ENCODE data around the gene ATXN1.

The ATXN1 gene

GRCh38 chr6:16432075-16433032, 328.9 kb downstream of the ATXN1 start:
- DNase-seq, result no peak
- TF ChIP-seq POLR2A (IDR thresholded peaks at IDR 0.05; ENCODE audit: low read length), result no peak
- TF ChIP-seq GATA1 (IDR thresholded peaks at IDR 0.05; ENCODE audit: low read depth, low read length), result no peak

DNA sequence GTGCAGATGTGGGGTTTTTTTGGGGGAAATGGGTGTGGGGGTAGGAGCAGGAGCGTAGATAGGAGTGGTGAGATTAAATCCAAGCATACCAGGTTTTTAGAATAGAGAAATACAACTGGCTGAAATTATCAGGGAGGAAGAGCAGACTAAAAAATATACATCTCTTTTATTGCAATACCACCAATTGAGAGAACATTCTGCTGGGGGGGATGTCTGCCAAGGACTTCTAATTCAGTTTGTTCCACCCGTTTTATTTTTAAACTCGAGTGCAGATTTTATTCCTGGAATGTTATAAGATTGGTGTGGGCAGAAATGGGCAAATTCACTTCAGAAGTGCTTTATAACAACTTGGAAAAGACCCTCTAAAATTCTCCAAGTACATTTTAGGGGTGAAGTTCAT, 330.2 kb downstream of the ATXN1 start:
- no peak for TF ChIP-seq GATA1 (IDR thresholded peaks at IDR 0.05; ENCODE audit: low read depth, low read length)
- no peak for TF ChIP-seq POLR2A (IDR thresholded peaks at IDR 0.05; ENCODE audit: low read length)
- no peak for DNase-seq

DNA sequence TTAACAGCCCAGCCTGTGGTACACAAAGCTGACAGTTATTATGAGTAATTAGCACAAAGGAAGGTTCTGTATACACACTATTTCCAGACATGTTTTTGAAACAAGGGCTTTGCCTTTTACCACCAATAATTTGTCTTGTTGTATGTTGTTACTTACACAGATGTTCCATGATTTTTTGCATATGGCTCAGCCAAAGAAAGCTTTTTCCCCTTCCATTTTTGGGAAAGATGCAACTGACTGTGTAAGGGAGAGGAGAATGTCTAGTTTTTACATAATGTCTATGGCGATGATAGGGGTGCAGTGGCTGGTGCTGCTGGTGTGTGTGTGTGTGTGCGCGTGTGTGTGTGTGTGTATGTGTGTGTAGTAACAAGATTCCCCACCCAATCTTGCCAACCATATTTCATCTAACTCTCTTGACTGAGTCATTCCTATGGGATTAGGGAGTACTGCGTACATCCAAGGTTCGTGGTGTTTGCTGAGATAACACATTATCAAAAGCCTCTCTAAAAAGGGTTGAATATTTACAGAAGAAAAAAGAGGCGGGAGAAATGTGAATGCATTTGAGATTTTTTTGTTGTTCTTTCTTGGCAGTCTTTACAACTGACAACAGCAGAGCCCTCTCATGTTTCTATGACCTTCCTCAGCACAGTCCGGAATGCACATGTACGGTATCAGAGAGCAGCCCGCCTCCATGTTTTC, 330.7 kb downstream of the ATXN1 start:
- TF ChIP-seq POLR2A (IDR thresholded peaks at IDR 0.05; ENCODE audit: low read length) (no peak), GATA1 (IDR thresholded peaks at IDR 0.05; ENCODE audit: low read depth, low read length) (no peak)
- DNase-seq, result no peak

DNA sequence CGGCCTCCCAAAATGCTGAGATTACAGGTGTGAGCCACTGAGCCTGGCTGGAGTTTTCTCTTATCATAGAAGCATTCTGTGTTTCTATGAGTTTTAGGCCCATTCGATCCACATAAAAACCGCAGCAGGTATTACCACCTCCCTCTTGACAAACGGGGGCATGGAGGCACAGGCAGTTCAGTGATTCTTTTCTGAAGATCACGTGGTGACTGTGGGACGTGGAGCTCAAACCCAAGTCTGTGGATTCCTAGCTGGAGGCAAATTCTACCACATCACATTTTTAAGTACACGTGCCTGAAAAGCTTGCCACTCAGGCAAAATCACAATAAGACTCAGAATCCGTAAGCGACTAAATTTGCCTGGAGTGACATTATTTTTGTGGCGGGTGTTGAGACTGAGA, 331.6 kb downstream of the ATXN1 start:
- TF ChIP-seq GATA1 (IDR thresholded peaks at IDR 0.05; ENCODE audit: low read depth, low read length) (no peak), POLR2A (IDR thresholded peaks at IDR 0.05; ENCODE audit: low read length) (no peak)
- DNase-seq, result no peak

GRCh38 chr6:16427124-16427523, 334.1 kb downstream of the ATXN1 start:
- TF ChIP-seq GATA1 (IDR thresholded peaks at IDR 0.05; ENCODE audit: low read depth, low read length) (no peak), POLR2A (IDR thresholded peaks at IDR 0.05; ENCODE audit: low read length) (no peak)
- DNase-seq, result no peak

DNA sequence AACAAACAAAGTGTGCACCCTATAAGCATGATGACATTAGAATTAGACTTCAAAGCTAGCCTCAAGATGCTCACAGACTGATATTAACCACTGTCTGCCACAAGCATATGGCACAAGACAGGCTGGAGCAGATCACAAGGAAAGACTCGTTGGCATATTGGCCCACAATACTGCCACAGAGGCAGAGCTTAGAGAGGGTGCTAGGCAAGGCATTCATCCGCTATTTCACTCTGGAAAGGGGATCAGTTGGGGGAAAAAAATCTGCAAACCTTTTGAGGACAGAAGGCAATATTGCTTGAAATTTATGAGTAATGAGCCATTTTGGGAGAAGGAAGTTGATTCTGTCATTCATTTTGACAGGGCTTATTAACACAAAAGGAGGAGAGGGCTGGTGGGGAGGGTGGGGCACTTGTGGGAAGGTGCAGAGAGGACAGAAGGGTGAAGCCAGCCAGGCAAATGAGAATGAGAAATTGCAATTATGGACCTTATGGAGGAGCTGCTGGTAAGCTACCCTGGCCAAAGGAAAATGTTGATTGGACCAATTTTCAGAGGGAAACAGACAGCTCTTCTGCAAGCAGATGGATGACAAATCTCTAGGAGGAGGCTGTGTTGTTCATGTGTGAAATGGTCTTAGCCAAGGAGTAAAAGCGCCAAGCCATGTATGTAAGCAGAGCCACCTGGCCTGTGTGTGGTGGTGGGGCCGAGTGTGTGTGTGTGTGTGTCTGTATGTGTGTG, 335.2 kb downstream of the ATXN1 start:
- TF ChIP-seq POLR2A (IDR thresholded peaks at IDR 0.05; ENCODE audit: low read length), result no peak
- TF ChIP-seq GATA1 (IDR thresholded peaks at IDR 0.05; ENCODE audit: low read depth, low read length), result no peak
- no peak for DNase-seq

- DNase-seq, result no peak
- no peak for TF ChIP-seq POLR2A (IDR thresholded peaks at IDR 0.05; ENCODE audit: low read length)
- TF ChIP-seq GATA1 (IDR thresholded peaks at IDR 0.05; ENCODE audit: low read depth, low read length), result no peak
These were observed 339.7 kb downstream of the ATXN1 start for GRCh38 chr6:16421462-16421960.

- no peak for DNase-seq
- no peak for TF ChIP-seq GATA1 (IDR thresholded peaks at IDR 0.05; ENCODE audit: low read depth, low read length)
- no peak for TF ChIP-seq POLR2A (IDR thresholded peaks at IDR 0.05; ENCODE audit: low read length)
These were observed 340.4 kb downstream of the ATXN1 start for GRCh38 chr6:16420715-16421461.

DNA sequence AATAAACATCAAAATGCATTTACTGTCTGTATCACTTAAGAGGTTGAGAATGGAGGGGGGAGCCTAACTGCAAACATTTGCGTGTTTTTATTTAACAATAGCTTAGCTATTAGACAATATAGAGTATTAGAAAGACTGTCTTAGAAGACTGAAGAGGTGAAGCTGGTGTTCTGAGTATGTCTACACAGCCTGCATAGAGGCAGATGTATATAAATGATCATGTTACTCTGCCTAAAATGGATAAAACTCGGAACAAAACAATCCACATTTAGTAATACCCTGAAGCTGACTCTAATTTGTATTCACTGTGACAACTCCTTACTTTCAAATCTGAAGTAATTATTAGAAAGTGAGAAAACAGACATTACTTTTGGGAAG, 340.9 kb downstream of the ATXN1 start:
- DNase-seq, result no peak

DNA sequence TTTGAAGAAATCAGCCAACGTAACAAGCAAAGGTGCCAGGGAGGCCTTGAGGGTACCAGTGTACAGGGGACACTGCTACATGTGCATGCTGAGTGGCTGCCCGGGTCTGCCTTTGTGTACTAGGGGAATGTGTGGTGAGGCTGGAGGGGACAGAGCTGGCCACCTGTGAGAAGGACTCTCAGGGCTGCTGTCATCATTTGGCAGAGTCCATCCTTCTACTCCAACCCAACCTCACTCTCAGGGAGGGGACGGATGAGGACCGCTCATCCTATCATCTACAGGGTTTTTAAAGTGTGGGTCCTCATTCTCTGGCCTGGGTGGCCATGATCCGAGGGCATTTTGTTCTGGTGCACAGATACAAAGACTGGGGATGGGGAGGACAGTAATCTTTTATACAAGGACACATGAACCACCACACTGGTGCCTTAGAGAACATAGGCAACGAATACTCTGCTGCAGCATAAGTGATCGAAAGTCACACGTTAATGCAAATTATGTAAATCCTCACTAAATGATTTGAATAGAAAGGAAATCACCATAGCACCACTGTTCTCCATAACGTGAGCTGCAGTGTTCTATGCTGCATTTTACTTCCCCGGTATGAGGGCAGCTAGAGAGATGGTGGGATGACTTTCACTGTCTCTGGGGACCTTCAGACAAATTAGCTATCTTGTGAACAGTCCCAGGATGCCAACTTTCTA, 341.5 kb downstream of the ATXN1 start:
- no peak for DNase-seq
- TF ChIP-seq GATA1 (IDR thresholded peaks at IDR 0.05; ENCODE audit: low read depth, low read length) (no peak), POLR2A (IDR thresholded peaks at IDR 0.05; ENCODE audit: low read length) (no peak)

More for the DNA sequence above, 340.9 kb downstream of the ATXN1 start:
- TF ChIP-seq GATA1 (IDR thresholded peaks at IDR 0.05; ENCODE audit: low read depth, low read length) (no peak), POLR2A (IDR thresholded peaks at IDR 0.05; ENCODE audit: low read length) (no peak)

- no peak for DNase-seq
- TF ChIP-seq GATA1 (IDR thresholded peaks at IDR 0.05; ENCODE audit: low read depth, low read length) (no peak), POLR2A (IDR thresholded peaks at IDR 0.05; ENCODE audit: low read length) (no peak)
These were observed 343.1 kb downstream of the ATXN1 start for GRCh38 chr6:16418151-16418550.

GRCh38 chr6:16415677-16416076, 345.6 kb downstream of the ATXN1 start:
- no peak for TF ChIP-seq GATA1 (IDR thresholded peaks at IDR 0.05; ENCODE audit: low read depth, low read length)
- TF ChIP-seq POLR2A (IDR thresholded peaks at IDR 0.05; ENCODE audit: low read length), result no peak

GRCh38 chr6:16414205-16414604, 347.1 kb downstream of the ATXN1 start:
- DNase-seq, result no peak
- TF ChIP-seq GATA1 (IDR thresholded peaks at IDR 0.05; ENCODE audit: low read depth, low read length), result no peak
- TF ChIP-seq POLR2A (IDR thresholded peaks at IDR 0.05; ENCODE audit: low read length), result no peak

More at GRCh38 chr6:16415677-16416076, 345.6 kb downstream of the ATXN1 start:
- no peak for DNase-seq
